Stimulated activated CD4-positive, alpha-beta T cell treated with anti-CD3 and anti-CD28 coated beads, Interleukin-2, amount 100 ng/mL, for 24 hours (primary cell): ENCODE data around the gene ATXN7L2.

Experiments
- DNase-seq, 2 donors: peaks; one replicate each; pipeline ENCODE4 v3.0.0-alpha.2; 2020

The ATXN7L2 gene

GRCh38 chr1:109477821-109478220, 5.9 kb upstream of the ATXN7L2 start:
- no peak for DNase-seq

GRCh38 chr1:109478806-109479205, 4.9 kb upstream of the ATXN7L2 start:
- no peak for DNase-seq

DNA sequence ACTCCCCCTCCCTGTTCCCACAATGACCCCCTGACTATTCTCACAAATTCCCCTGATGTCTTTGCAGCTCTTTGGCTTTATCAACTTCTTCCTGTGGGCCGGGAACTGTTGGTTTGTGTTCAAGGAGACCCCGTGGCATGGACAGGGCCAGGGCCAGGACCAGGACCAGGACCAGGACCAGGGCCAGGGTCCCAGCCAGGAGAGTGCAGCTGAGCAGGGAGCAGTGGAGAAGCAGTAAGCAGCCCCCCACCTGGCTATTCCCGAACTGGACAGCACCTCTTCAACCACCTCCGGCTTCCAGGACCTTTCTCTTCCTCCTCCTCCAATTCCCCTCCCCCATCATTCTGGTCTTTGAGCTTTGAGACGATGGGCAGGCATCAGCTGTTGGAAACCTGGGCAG, 4.4 kb upstream of the ATXN7L2 start:
- no peak for DNase-seq

GRCh38 chr1:109479901-109480300, 3.8 kb upstream of the ATXN7L2 start:
- DNase-seq = no peak

GRCh38 chr1:109481646-109482045, 2.1 kb upstream of the ATXN7L2 start:
- DNase-seq = no peak

DNA sequence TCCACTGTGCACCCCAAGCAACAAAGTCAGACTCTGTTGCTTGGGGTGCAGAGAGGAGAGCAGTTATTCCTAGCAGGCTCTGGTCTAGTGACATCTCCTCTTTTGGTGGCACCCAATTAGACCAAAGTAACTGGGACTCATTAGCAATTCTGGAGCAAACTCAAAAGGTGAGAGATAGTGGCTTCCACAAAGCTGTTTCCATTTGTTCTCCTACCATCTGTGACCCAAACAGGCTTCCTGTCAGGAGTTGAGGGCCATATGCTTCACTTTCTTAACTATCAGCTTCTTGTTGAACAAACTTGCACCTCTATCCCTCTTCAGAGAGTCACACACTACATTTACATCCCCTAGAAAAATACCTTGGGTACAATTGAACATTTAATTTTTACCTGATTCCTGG, 1.5 kb upstream of the ATXN7L2 start:
- no peak for DNase-seq

DNA sequence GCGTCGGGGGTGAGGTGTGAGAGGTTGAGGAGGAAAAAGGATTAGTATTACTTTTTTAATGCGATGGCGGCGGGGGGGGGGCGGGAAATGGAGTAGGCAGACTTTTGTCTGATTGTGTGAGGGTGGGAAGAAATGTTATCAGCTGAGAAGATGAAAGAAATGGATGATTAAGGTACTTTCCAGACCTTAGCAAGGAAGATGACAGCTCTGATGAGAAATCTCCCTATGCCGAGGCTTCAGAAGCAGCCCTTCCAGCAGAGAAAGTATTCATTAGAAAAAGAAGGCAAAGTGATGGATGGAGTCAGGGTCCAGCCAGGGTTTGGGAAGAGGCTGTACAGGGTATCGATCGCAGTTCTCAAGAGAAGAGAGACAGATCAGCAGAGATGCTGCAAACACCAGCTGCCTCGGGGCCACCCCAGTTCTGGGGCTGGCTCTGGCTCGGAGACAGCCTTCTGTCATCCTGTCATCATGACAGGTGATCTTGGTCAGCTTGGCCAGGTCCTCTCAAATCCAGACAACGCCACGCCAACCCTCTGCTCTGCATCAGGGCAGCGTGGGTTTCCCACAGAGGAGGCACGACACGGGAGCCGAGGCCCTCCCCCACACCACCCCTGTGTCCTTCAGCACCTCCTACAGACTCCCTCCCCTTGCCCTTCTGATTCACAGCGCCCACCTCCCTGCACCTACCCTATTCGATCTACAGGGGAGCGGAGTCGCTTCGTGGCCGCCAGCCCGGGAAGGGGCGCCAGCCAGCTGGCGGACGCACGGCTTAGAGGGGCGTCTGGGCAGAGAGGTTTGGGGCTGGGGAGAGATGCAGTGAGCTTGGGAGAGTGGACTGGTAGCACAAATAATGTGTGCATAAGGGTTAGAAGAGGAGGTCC, 674 bp upstream of the ATXN7L2 start:
- peak in 1 of 2 donors; percentile 41 for DNase-seq

GRCh38 chr1:109484519-109484975, 842 bp downstream of the ATXN7L2 start:
- DNase-seq = peak in 1 of 2 donors; percentile 35

- DNase-seq = no peak
These were observed 1.3 kb downstream of the ATXN7L2 start for GRCh38 chr1:109485001-109485400.

- no peak for DNase-seq
These were observed 3.6 kb downstream of the ATXN7L2 start for GRCh38 chr1:109487261-109487660.

- no peak for DNase-seq
These were observed 4.5 kb downstream of the ATXN7L2 start for GRCh38 chr1:109488201-109488600.

DNA sequence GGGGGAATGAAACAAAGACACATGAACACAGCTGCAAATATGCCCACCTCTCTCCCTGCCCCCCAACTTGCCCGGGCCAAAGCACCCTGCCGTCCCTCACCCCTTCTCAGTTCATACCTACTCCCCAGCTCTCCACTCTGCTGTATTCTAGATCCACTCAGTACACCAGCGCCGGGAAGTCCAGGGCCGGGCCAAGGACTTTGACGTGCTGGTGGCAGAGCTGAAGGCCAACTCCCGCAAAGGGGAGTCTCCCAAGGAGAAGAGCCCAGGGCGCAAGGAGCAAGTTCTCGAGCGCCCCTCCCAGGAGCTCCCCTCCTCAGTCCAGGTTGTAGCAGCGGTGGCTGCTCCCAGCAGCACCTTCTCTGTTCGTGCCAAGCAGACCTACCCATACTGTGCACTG, 5.0 kb downstream of the ATXN7L2 start:
- DNase-seq = no peak

DNA sequence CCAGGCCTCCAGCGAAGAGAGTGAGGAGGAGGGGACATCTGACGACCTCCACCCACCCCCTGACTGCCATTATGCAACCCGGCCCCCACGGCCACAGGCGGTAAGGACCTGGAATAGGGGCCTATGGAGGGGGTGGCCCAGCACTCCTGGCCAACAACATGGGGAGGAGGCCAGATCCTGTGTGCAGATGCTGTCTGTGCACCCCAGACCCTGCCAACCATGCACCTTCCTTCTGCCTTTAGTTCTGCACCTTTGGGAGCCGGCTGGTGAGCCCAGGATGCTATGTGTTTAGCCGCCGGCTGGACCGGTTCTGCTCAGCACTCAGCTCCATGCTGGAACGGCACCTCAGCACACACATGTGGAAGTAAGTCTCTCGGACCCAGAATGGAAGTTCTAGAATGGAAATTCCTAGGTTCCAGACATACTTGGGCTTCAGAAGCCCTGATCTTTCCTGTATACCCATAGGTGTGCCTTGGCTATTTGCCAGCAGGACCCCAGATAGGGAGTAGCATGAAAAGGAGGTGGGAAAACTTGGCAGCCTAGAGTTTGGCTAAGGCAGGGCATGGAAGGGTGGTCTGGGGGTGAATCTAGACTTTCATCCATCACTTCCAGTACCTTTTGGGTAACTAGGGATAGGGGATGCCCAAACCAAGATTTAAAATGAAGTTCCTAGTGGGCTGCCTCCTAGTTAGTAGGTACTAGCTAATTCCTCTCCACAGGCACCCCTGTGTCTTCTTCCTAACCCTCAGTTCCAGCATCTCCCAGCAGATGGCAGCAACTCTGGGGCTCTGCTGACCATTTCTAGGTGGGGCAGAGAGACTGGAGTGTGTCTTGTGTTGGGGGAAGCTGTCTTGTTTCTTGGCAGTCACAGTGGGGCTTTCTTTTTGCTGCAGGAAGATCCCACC, 6.6 kb downstream of the ATXN7L2 start:
- DNase-seq = peak; percentile 79 to 82

- no peak for DNase-seq
These were observed 7.2 kb downstream of the ATXN7L2 start for GRCh38 chr1:109490934-109491302.

DNA sequence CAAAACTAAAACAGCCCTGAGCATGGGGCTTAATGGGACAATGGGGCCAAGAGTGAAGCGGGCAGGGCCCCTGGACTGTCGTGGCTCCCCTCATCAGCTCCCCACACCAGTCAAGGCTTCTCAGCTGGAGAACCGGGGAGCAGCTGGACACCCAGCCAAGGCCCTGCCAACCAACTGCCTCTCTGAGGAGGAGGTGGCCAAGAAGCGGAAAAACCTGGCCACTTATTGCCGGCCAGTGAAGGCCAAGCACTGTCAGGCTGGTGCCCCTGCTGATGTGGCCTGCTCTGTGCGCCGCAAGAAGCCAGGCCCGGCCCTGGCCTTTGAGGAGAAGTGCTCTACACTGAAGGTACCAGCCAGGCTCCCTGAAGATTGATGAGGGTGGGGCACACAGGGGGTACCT, 7.7 kb downstream of the ATXN7L2 start:
- DNase-seq = no peak

DNA sequence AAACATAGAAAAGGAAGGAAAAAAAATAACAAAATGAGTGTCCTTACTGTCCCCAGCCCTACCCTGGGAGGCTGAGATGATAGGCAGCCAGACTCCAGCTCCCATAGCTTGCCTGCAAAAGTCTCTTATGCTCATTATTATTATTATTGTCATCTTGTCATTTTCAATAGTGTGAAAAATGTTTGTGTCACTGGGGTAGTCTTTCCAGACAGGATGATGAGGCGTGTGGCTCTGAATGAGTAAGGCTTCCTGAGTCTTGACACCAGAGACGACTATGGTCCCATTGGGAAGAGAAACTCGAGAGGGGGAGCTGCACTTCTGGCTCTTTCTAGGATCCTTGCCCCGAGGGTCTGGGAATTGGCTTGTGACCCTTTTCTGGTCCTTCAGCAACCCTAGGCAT, 9.1 kb downstream of the ATXN7L2 start:
- DNase-seq = no peak

GRCh38 chr1:109493227-109493626, 9.5 kb downstream of the ATXN7L2 start:
- no peak for DNase-seq

GRCh38 chr1:109493805-109494539, 10.3 kb downstream of the ATXN7L2 start, which contains the start of gene CYB561D1:
Gene CYB561D1 (plus strand): TSS chr1:109494094. CDS start chr1:109494140, 46 bp downstream.
- DNase-seq = peak; percentile 91 to 92

DNA sequence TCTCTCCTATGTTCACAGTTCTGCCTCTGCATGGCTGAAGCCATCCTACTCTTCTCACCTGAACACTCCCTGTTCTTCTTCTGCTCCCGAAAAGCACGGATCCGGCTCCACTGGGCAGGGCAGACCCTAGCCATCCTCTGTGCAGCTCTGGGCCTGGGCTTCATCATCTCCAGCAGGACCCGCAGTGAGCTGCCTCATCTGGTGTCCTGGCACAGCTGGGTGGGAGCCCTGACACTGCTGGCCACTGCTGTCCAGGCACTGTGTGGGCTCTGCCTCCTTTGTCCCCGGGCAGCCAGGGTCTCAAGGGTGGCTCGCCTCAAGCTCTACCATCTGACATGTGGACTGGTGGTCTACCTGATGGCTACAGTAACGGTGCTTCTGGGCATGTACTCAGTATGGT, 12.0 kb downstream of the ATXN7L2 start:
- no peak for DNase-seq

DNA sequence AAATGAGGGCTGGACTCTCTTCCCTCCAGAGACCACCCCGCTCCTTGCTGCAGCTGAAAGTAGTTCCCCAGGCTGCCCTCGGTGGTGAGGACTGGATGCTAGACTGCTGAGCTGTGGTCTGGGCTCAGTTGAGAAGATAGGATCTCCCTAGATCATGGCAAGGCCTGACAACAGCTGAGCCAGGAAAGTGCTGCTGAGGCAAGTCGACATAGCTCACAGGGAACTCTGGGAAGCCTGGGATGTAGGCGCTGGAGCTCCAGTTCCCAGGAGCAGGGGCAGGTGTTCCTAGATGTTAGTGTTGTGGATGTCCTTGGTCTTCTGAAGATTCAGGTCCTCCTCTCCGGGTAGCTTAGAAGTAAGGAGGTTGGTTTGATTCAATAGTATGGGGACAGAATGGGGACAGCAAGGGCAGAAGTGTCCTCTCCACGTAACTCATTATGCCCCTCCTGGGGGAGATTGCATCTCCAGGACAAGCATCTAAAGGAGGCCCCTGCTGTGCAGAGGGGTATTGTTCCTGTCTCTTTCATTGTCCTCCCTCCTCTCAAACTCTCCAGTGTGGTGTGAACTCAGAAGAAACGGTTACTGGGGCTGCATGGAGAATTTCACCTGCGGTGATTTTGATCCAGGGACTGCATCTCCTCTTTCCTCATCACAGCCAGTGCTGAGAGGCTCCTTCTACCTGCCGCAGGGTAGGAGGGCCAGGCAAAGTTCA, 13.9 kb downstream of the ATXN7L2 start:
- DNase-seq = no peak

DNA sequence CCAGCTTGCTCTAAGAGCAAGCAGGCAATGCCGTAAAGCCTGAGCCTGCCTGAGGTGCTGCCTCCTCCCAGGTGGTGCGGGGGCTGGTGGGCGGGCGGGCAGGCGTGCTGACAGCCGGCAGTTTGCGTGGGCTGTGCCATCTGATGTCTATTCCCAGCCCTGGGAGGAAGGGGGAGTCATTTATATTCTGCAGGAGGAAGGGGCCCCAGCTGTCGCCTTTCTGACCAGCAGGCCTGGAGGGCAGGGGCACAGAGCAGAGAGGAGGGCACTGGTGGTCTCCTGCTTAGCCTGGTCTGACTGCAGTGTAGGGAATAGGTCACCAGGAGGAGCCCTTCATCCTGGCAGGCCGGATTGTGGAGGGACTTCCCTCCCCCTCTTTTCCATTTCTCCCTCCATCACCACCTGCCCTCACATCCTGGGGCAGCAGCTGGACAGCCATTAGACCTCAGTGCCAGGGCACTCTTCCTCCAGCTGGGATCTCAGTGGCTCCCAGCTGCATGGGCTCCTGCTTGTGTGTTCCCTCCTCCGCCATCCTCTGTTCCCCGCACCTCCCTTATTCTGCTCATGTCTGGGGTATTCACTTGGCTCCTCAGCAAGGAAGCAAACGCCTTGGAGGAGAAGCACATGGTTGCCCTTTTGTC, 14.6 kb downstream of the ATXN7L2 start:
- DNase-seq = peak in 1 of 2 donors; percentile 33

GRCh38 chr1:109499081-109499480, 15.4 kb downstream of the ATXN7L2 start:
- no peak for DNase-seq
